Colonic mucosa (tissue), 4 donors: Measurements from ENCODE around the gene LYRM7. TPM values are rescaled to one million over a fixed set of nuclear protein-coding genes. Genes with fewer than 3 reads are reported as not detected.
"Not testable (repeated sequence)": the region's sequence is repeated elsewhere in the genome, so short reads cannot be mapped to it uniquely, and the experiment has no call there.

Source experiments
- DNase-seq: peaks from one replicate; pipeline ENCODE4 v3.0.0-alpha.2; 2020
- H3K27ac ChIP-seq: fragments of 200-600 bp; one replicate; pipeline ENCODE4 v1.8.0; 2021
- H3K27me3 ChIP-seq: fragments of 200-600 bp; one replicate; pipeline ENCODE4 v1.8.0; 2021
- H3K36me3 ChIP-seq: fragments of 200-600 bp; one replicate; pipeline ENCODE4 v1.8.0; 2021
- H3K4me1 ChIP-seq: fragments of 200-600 bp; one replicate; pipeline ENCODE4 v1.8.0; 2021; ENCODE audit warnings: mild to moderate bottlenecking
- H3K4me3 ChIP-seq: fragments of 200-600 bp; one replicate; pipeline ENCODE4 v1.8.0; 2021
- H3K9ac ChIP-seq, 2 donors: one replicate each; pipeline ENCODE4 v1.7.0; 2013; ENCODE audit warnings: control low read depth in 2 of 2, low read depth in 2 of 2, low read length in 2 of 2
- H3K9me3 ChIP-seq: fragments of 200-600 bp; one replicate; pipeline ENCODE4 v1.8.0; 2021
- intact Hi-C: fragments of 100-400 bp; cut with DNase I; formaldehyde crosslinking; loops from one replicate; pipeline ENCODE4 v1.14.1; 2022
- total RNA-seq, 2 donors: library from RNA; stranded (reverse); fragmentation: NEBNext Ultra II Directional in 1 of 2; extraction: Animal tissue kit (Norgen Biotek cat#: 25700) in 1 of 2; gene quantifications; one replicate each; pipeline ENCODE4 v1.2.1, GENCODE V29; 2021
- TF ChIP-seq, protein P1 (sequence below): fragments of 200-600 bp; IDR thresholded peaks from one replicate; pipeline ENCODE4 v1.8.0; 2022; ENCODE audit warnings: antibody characterized with exemption, mild to moderate bottlenecking
- donor health status: healthy.
- donor health status: DM: no; HTN: no; CAD: no.
- donor health status: DM: no; HTN: no; CAD: no.

The LYRM7 gene
- total RNA-seq, 2 donors from 2014 or later: 12.1 TPM

DNA sequence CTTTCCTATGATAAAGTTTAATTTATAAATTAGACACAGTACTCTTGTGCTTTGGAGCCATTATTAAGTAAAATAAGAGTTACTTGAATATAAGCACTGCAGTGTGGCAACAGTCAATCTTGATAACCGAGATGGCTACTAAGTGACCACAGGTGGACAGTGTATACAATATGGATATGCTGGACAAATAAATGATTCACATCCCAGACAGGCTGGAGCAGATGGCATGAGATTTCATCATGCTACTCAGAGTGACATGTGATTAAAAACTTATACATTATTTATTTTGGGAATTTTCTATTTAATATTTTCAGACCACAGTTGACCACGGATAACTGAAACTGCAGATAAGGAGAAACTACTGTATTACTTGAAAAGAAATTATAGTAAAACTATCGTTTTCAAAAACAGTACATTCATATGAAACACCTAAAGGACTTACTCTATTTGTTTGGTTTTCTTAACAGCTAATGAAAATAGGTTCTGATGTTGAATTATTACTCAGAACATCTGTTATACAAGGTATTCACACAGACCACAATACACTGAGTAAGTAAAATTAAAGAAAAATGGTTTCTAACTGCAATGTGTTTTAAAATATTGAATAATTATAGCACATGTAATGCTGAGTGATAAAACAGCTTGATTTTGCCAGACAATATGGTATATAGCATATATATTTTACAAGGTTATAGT, 16.0 kb downstream of the LYRM7 start:
- no peak overlapping the region for H3K27ac ChIP-seq
- TF ChIP-seq, protein P1, sequence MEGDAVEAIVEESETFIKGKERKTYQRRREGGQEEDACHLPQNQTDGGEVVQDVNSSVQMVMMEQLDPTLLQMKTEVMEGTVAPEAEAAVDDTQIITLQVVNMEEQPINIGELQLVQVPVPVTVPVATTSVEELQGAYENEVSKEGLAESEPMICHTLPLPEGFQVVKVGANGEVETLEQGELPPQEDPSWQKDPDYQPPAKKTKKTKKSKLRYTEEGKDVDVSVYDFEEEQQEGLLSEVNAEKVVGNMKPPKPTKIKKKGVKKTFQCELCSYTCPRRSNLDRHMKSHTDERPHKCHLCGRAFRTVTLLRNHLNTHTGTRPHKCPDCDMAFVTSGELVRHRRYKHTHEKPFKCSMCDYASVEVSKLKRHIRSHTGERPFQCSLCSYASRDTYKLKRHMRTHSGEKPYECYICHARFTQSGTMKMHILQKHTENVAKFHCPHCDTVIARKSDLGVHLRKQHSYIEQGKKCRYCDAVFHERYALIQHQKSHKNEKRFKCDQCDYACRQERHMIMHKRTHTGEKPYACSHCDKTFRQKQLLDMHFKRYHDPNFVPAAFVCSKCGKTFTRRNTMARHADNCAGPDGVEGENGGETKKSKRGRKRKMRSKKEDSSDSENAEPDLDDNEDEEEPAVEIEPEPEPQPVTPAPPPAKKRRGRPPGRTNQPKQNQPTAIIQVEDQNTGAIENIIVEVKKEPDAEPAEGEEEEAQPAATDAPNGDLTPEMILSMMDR: no peak
- DNase-seq: no peak
- H3K27me3 ChIP-seq: no peaks in the 10 kb centered on the region
- H3K9ac ChIP-seq: no peak overlapping the region
- no peaks in the 10 kb centered on the region for H3K9me3 ChIP-seq
- H3K36me3 ChIP-seq: no peaks in the 10 kb centered on the region
- intact Hi-C loops: no loop called here
- no peak overlapping the region for H3K4me3 ChIP-seq
- no peaks in the 10 kb centered on the region for H3K4me1 ChIP-seq

DNA sequence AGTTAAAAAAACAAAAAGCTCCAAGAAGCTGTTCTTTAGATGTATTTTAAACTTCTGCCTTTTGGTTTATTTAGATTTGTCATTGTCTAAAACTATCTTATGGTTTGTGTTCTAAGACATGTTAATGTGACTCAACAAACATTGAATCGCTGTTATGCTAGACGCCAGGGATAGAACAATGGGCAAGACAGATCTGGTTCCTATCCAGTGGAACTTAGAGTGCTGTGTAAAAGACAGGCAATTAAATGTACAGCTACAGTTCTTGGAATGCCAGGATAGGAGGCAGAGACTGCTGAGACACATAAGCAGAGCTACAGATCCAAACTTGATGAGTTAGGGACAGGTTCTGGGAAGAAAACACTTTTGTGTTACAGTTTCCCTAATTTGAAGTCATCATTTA, 22.4 kb downstream of the LYRM7 start:
- H3K36me3 ChIP-seq: no peaks in the 10 kb centered on the region
- H3K4me3 ChIP-seq: no peak overlapping the region
- TF ChIP-seq, protein P1: no peak
- no peaks in the 10 kb centered on the region for H3K27me3 ChIP-seq
- DNase-seq: no peak
- intact Hi-C loops: no loop called here
- H3K9me3 ChIP-seq: no peaks in the 10 kb centered on the region
- peak overlapping the region; percentile 13 for H3K27ac ChIP-seq
- peak overlapping the region in 1 of 2 donors; percentile 12 for H3K9ac ChIP-seq
- H3K4me1 ChIP-seq: no peaks in the 10 kb centered on the region

DNA sequence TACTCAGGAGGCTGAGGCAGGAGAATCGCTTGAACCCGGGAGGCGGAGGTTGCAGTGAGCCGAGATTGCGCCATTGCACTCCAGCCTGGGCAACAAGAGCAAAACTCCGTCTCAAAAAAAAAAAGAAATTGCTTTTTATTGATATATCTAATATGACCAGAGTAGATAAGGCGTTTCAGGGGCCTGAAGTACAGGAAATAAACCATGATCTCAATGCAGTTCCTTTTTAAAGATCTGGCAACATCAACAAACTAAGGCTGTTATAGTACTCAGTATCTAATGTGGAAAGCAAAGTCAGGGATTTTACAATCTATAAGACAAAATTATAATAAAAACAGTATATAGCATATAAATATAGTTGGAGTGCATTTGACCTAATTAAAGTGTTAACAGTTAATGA, 23.2 kb downstream of the LYRM7 start:
- DNase-seq, H3K4me1 ChIP-seq, intact Hi-C loops, H3K36me3 ChIP-seq, H3K4me3 ChIP-seq, H3K9me3 ChIP-seq, H3K27me3 ChIP-seq: not testable (repeated sequence)
- Histone ChIP-seq H3K27ac (peak overlapping the region; percentile 62), H3K9ac (peak overlapping the region in 1 of 2 donors; percentile 66)

DNA sequence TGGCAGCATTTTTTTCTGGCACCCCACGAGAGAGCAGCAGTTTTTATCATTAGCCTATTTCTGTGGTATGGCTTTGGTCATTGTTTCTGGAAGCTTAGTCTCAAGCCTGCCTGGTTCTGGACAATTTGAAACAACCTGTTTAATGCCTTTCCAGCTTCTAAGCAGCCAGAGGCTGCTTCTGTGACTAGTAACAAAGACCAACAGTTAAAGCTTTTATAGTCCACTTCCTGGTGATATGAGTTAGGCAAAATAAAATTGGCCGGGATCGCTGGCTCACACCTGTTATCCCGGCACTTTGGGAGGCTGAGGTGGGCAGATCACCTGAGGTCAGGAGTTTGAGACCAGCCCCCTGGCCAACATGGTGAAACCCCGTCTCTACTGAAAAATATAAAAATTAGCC, 24.0 kb downstream of the LYRM7 start:
- Histone ChIP-seq H3K27ac (peak overlapping the region; percentile 62), H3K9me3 (no peaks in the 10 kb centered on the region), H3K4me3 (no peak overlapping the region), H3K9ac (peak overlapping the region in 1 of 2 donors; percentile 66), H3K27me3 (no peaks in the 10 kb centered on the region), H3K36me3 (no peaks in the 10 kb centered on the region), H3K4me1 (no peaks in the 10 kb centered on the region)
- TF ChIP-seq, protein P1: no peak
- intact Hi-C loops: no loop called here
- DNase-seq: peak; percentile 36

DNA sequence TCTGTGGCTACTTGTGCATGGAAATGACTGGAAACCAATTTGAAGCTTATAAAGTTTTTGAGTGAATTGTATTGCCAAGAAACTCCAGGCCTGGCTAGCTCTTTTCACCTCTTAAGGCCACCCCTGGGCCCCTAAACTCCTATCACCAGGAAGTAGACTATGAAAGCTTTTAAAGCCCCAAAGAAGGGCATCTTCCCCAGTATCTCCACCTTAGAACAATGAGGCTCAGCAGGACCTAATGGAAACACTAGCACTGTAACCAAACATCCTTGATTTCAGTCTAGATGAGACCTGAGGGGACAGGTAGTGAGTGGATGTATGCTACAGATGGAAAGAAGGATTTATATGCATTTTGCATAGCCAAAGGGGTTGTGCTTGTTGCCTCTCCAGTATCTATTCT, 25.0 kb downstream of the LYRM7 start:
- H3K27ac ChIP-seq: no peak overlapping the region
- H3K9ac ChIP-seq: no peak overlapping the region
- DNase-seq: no peak
- no peaks in the 10 kb centered on the region for H3K9me3 ChIP-seq
- H3K27me3 ChIP-seq: no peaks in the 10 kb centered on the region
- no peak overlapping the region for H3K4me3 ChIP-seq
- H3K4me1 ChIP-seq: no peaks in the 10 kb centered on the region
- TF ChIP-seq, protein P1: no peak
- intact Hi-C loops: no loop called here
- no peaks in the 10 kb centered on the region for H3K36me3 ChIP-seq

DNA sequence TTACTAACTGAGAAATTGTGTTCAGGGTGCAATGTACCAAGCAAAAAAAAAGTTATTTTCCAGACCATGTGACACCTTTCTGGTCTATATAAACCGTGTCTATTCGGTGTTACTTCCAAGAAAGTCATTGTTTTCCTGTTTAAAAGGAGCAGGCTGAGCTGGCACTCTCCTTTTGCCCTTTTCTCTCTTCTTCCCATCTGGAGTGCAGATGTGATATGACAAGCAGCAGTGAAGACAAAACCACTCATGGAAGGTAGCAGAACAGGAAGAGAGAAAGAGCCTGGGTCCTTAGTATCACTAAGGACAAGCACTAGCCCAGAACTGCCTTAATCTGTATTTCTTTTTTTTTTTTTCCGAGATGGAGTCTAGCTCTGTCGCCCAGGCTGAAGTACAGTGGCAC, 25.6 kb downstream of the LYRM7 start:
- no peak overlapping the region for H3K4me3 ChIP-seq
- H3K27ac ChIP-seq: no peak overlapping the region
- TF ChIP-seq, protein P1: no peak
- H3K27me3 ChIP-seq: no peaks in the 10 kb centered on the region
- no peaks in the 10 kb centered on the region for H3K9me3 ChIP-seq
- no peak for DNase-seq
- no peak overlapping the region for H3K9ac ChIP-seq
- H3K36me3 ChIP-seq: no peaks in the 10 kb centered on the region
- H3K4me1 ChIP-seq: no peaks in the 10 kb centered on the region
- intact Hi-C loops: no loop called here
